ENCODE data around the gene HCN4. TPM values are rescaled to one million over a fixed set of nuclear protein-coding genes. Genes with fewer than 3 reads are reported as not detected.

HCN4 gene
- total and polyA plus RNA-seq, 2 of the 8 experiments (the other 6 are each of a cell fraction or from before 2014, with no cell fraction given), result 3.7 to 8.5 TPM

DNA sequence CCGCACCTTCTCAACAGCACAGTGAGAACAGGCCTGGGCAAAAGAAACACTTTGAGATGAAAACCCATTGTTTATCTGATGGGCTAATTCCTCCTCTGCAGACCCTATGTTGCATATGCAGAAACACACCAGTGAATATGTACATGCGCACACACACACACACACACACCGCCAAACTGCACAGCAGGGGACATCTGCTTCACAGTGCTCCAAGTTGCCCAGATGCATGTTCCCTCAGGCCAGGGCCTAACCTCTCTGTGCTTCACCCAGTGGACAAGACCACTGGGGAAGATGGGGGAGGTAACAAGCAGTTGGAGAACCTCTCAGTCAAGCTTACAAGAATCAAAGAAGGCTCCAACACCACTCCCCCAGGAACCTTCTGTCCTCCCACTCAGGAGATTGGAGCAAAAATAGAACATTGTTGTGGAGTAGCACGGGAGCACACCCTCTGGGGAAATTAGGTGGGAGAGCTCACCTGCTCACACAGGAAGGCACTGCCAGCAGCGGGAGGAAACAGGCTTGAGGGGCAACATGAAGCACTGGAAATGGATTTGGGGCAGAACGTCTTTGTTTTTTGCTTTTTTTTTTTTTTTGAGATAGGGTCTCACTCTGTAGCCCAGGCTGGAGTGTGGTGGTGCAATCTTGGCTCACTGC, 13.0 kb downstream of the HCN4 start:
- Histone ChIP-seq H4K91ac (replicated peaks; ENCODE audit: insufficient read length, low read length) (no peak overlapping the region), H4K8ac (ENCODE audit: extremely low read depth, insufficient read depth, low read length) (no peak overlapping the region), H3K4me2 (ENCODE audit: insufficient read depth in 1 of 2, low read depth in 2 of 2, low read length in 2 of 2) (no peak overlapping the region), H4K20me1 (replicated peaks in 1 of 2; ENCODE audit: control insufficient read depth in 1 of 2, insufficient read depth in 2 of 2, low read length in 2 of 2) (peaks cover 17 to 22% of the 10 kb centered on the region in 2 experiments), H3K27me3 (replicated peaks in 1 of 4; ENCODE audit: control insufficient read depth in 3 of 4, extremely low read depth in 1 of 4, insufficient read depth in 3 of 4, low read length in 3 of 4) (no peaks in the 10 kb centered on the region), H2BK5ac (ENCODE audit: low read depth, low read length) (no peak overlapping the region), H4K5ac (ENCODE audit: insufficient read length, low read depth, low read length) (no peak overlapping the region), H3K18ac (ENCODE audit: extremely low read depth, low read length) (no peak overlapping the region), H2AK5ac (ENCODE audit: low read depth, low read length) (no peak overlapping the region), H3K4ac (replicated peaks; ENCODE audit: insufficient read length, low read depth, low read length) (no peak overlapping the region), H3K79me2 (ENCODE audit: control insufficient read depth in 1 of 2, insufficient read depth in 2 of 2, low read length in 2 of 2) (peaks cover 0 to 88% of the 10 kb centered on the region in 2 experiments; a peak in 3 of 4 replicates), H2BK15ac (ENCODE audit: low read length) (no peak overlapping the region), H3K23ac (ENCODE audit: insufficient read length) (no peak overlapping the region), H2AFZ (ENCODE audit: low read length) (no peak overlapping the region), H3K4me1 (replicated peaks in 1 of 4; ENCODE audit: control insufficient read depth in 3 of 4, insufficient read depth in 4 of 4, low read length in 3 of 4) (peaks cover 3 to 19% (median 5%) of the 10 kb centered on the region in 4 experiments), H3K4me3 (ENCODE audit: extremely low read depth in 1 of 4, insufficient read depth in 2 of 4, low read depth in 3 of 4, low read length in 4 of 4) (no peak overlapping the region), H2BK120ac (replicated peaks; ENCODE audit: low read depth, low read length) (no peak overlapping the region), H3K9me3 (ENCODE audit: insufficient read depth in 2 of 2, low read depth in 1 of 2, low read length in 1 of 2) (no peaks in the 10 kb centered on the region), H3K9ac (replicated peaks in 1 of 4; ENCODE audit: extremely low read depth in 1 of 4, low read depth in 3 of 4, low read length in 3 of 4) (no peak overlapping the region), H3K27ac (ENCODE audit: low read depth, low read length) (no peak overlapping the region), H2BK20ac (ENCODE audit: low read length) (no peak overlapping the region), H3K14ac (ENCODE audit: insufficient read length) (no peak overlapping the region), H3K23me2 (ENCODE audit: low read depth, low read length) (no peaks in the 10 kb centered on the region), H3K36me3 (ENCODE audit: control insufficient read depth in 2 of 4, insufficient read depth in 4 of 4, low read length in 3 of 4) (no peaks in the 10 kb centered on the region; a peak in 1 of 8 replicates), H3K79me1 (ENCODE audit: low read depth, low read length) (peaks cover 23% of the 10 kb centered on the region), H2BK12ac (ENCODE audit: low read depth, low read length) (no peak overlapping the region), H3K56ac (replicated peaks; ENCODE audit: insufficient read length, low read depth, low read length) (no peak overlapping the region)
- ChIA-PET POLR2A (ENCODE audit: partially characterized antibody) (interaction anchor here (1.6 kb wide), 1 partner anchor 11 kb away, joined by 7 read pairs; no protein-coding TSS in a partner anchor), CTCF (ENCODE audit: partially characterized antibody) (interaction anchor here (0.8 to 1.4 kb wide), 4 partner anchors 11 to 86 kb away, joined by 3 to 6 read pairs (median 4); no protein-coding TSS in a partner anchor)
- no peak for TF ChIP-seq GTF2F1 (IDR thresholded peaks at IDR 0.05; ENCODE audit: borderline replicate concordance, low read depth, low read length)
- TF ChIP-seq, protein P1, sequence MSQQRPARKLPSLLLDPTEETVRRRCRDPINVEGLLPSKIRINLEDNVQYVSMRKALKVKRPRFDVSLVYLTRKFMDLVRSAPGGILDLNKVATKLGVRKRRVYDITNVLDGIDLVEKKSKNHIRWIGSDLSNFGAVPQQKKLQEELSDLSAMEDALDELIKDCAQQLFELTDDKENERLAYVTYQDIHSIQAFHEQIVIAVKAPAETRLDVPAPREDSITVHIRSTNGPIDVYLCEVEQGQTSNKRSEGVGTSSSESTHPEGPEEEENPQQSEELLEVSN (IDR thresholded peaks at IDR 0.05), result no peak
- no peak for TF ChIP-seq BCL11A (IDR thresholded peaks at IDR 0.05; ENCODE audit: low read depth in 2 of 2, low read length in 2 of 2)
- no peak for TF ChIP-seq BRCA1 (IDR thresholded peaks at IDR 0.05; ENCODE audit: low read depth, low read length)
- TF ChIP-seq CHD2 (IDR thresholded peaks at IDR 0.05; ENCODE audit: low read length), result no peak
- TF ChIP-seq GABPA (IDR thresholded peaks at IDR 0.05; ENCODE audit: borderline replicate concordance, insufficient read depth, low read length), result no peak
- TF ChIP-seq SP4 (IDR thresholded peaks at IDR 0.05; ENCODE audit: low read length), result no peak
- no peak for TF ChIP-seq TEAD4 (IDR thresholded peaks at IDR 0.05; ENCODE audit: low read depth, low read length)
- FAIRE-seq (no peak), DNase-seq (ENCODE audit: low read depth in 1 of 2, low spot score in 2 of 2) (no peak)
- WGBS, 2 experiments (ENCODE audit: extremely low coverage in 1 of 2, insufficient coverage in 1 of 2, insufficient read length in 1 of 2, insufficient replicate concordance in 2 of 2, low coverage in 1 of 2, low lambda C conversion rate in 2 of 2, missing lambda C conversion rate in 1 of 2), result 90% methylated on average over 6 of the region's 6 CpGs; no CpG with 5 or more reads in 1 of the 2 experiments
